Mucosa of stomach (tissue), 1 donor: ENCODE measurements around the gene RGL2.
"Not testable (repeated sequence)": the region's sequence is repeated elsewhere in the genome, so short reads cannot be mapped to it uniquely, and the experiment has no call there.

Experiments used
- H3K27me3 ChIP-seq: one replicate; pipeline ENCODE4 v1.7.0; 2013; ENCODE audit warnings: mild to moderate bottlenecking, low read length; ENCODE audit not compliant: control insufficient read depth, insufficient read depth
- H3K36me3 ChIP-seq: one replicate; pipeline ENCODE4 v1.7.0; 2013; ENCODE audit warnings: low read length; ENCODE audit not compliant: control insufficient read depth, insufficient read depth
- H3K4me1 ChIP-seq: one replicate; pipeline ENCODE4 v1.7.0; 2013; ENCODE audit warnings: mild to moderate bottlenecking, low read length; ENCODE audit not compliant: control insufficient read depth, insufficient read depth
- H3K4me3 ChIP-seq: one replicate; pipeline ENCODE4 v1.7.0; 2013; ENCODE audit warnings: low read length
- H3K9ac ChIP-seq: one replicate; pipeline ENCODE4 v1.7.0; 2013; ENCODE audit warnings: mild to moderate bottlenecking, low read length, moderate library complexity
- H3K9me3 ChIP-seq: one replicate; pipeline ENCODE4 v1.7.0; 2013; ENCODE audit warnings: mild to moderate bottlenecking, low read length, moderate library complexity; ENCODE audit not compliant: control insufficient read depth
- donor health status: Pancreatic carcinoma.

Gene RGL2

GRCh38 chr6:33288141-33288920 is 10.4 kb downstream of the RGL2 start:
- Histone ChIP-seq H3K9ac (peak overlapping the region; percentile 77), H3K9me3 (no peaks in the 10 kb centered on the region), H3K27me3 (no peaks in the 10 kb centered on the region), H3K4me1 (peaks cover 16% of the 10 kb centered on the region), H3K4me3 (peak overlapping the region; percentile 78), H3K36me3 (no peaks in the 10 kb centered on the region)

GRCh38 chr6:33286946-33287914 is 11.5 kb downstream of the RGL2 start:
- Histone ChIP-seq H3K4me3 (no peak overlapping the region), H3K4me1 (peaks cover 16% of the 10 kb centered on the region), H3K36me3 (peaks cover 4% of the 10 kb centered on the region), H3K9me3 (no peaks in the 10 kb centered on the region), H3K27me3 (no peaks in the 10 kb centered on the region), H3K9ac (no peak overlapping the region)

- not testable (repeated sequence) for H3K27me3 ChIP-seq, H3K36me3 ChIP-seq, H3K4me3 ChIP-seq, H3K9me3 ChIP-seq, H3K9ac ChIP-seq
- H3K4me1 ChIP-seq = peaks cover 14% of the 10 kb centered on the region
Observed at GRCh38 chr6:33285214-33285613, 13.5 kb downstream of the RGL2 start.

GRCh38 chr6:33280539-33280938 is 18.2 kb downstream of the RGL2 start:
- no peaks in the 10 kb centered on the region for H3K27me3 ChIP-seq
- no peak overlapping the region for H3K9ac ChIP-seq
- peaks cover 11% of the 10 kb centered on the region for H3K36me3 ChIP-seq
- H3K4me1 ChIP-seq = peaks cover 36% of the 10 kb centered on the region
- H3K9me3 ChIP-seq = no peaks in the 10 kb centered on the region
- no peak overlapping the region for H3K4me3 ChIP-seq

GRCh38 chr6:33279971-33280511 is 18.7 kb downstream of the RGL2 start:
- Histone ChIP-seq H3K27me3 (no peaks in the 10 kb centered on the region), H3K9ac (no peak overlapping the region), H3K4me1 (peaks cover 40% of the 10 kb centered on the region), H3K36me3 (peaks cover 11% of the 10 kb centered on the region), H3K9me3 (no peaks in the 10 kb centered on the region), H3K4me3 (no peak overlapping the region)

GRCh38 chr6:33279257-33279695 is 19.5 kb downstream of the RGL2 start:
- no peaks in the 10 kb centered on the region for H3K27me3 ChIP-seq
- no peak overlapping the region for H3K4me3 ChIP-seq
- no peaks in the 10 kb centered on the region for H3K9me3 ChIP-seq
- H3K36me3 ChIP-seq = peaks cover 11% of the 10 kb centered on the region
- no peak overlapping the region for H3K9ac ChIP-seq
- peaks cover 45% of the 10 kb centered on the region for H3K4me1 ChIP-seq

GRCh38 chr6:33278810-33279209 is 19.9 kb downstream of the RGL2 start:
- Histone ChIP-seq H3K9ac (peak overlapping the region; percentile 1), H3K9me3 (no peaks in the 10 kb centered on the region), H3K27me3 (no peaks in the 10 kb centered on the region), H3K36me3 (peaks cover 11% of the 10 kb centered on the region), H3K4me1 (peaks cover 49% of the 10 kb centered on the region), H3K4me3 (no peak overlapping the region)

GRCh38 chr6:33278392-33278741 is 20.4 kb downstream of the RGL2 start:
- Histone ChIP-seq H3K4me3 (no peak overlapping the region), H3K36me3 (peaks cover 11% of the 10 kb centered on the region), H3K4me1 (peaks cover 54% of the 10 kb centered on the region), H3K9ac (peak overlapping the region; percentile 88), H3K9me3 (no peaks in the 10 kb centered on the region), H3K27me3 (no peaks in the 10 kb centered on the region)

GRCh38 chr6:33277663-33278391 is 20.9 kb downstream of the RGL2 start:
- no peaks in the 10 kb centered on the region for H3K9me3 ChIP-seq
- H3K36me3 ChIP-seq = peaks cover 11% of the 10 kb centered on the region
- H3K27me3 ChIP-seq = no peaks in the 10 kb centered on the region
- peaks cover 58% of the 10 kb centered on the region for H3K4me1 ChIP-seq
- H3K9ac ChIP-seq = peak overlapping the region; percentile 88
- H3K4me3 ChIP-seq = peak overlapping the region; percentile 44

- peak within 1 kb of the TSS; percentile 88 for H3K9ac ChIP-seq
- H3K36me3 ChIP-seq = peaks cover 6% of the 10 kb centered on the region
- peaks cover 65% of the 10 kb centered on the region for H3K4me1 ChIP-seq
- H3K9me3 ChIP-seq = no peaks in the 10 kb centered on the region
- H3K4me3 ChIP-seq = peak within 1 kb of the TSS; percentile 44
- no peaks in the 10 kb centered on the region for H3K27me3 ChIP-seq
Observed at GRCh38 chr6:33276864-33277662, 21.7 kb downstream of the RGL2 start, which contains the start of gene B3GALT4. Gene B3GALT4 (plus strand): TSS chr6:33277123. CDS start chr6:33277420, 297 bp downstream.

GRCh38 chr6:33276581-33276863 is 22.2 kb downstream of the RGL2 start:
- Histone ChIP-seq H3K36me3 (peaks cover 6% of the 10 kb centered on the region), H3K4me1 (peaks cover 65% of the 10 kb centered on the region), H3K4me3 (peak overlapping the region; percentile 29)

More at GRCh38 chr6:33276581-33276863, 22.2 kb downstream of the RGL2 start:
- no peaks in the 10 kb centered on the region for H3K27me3 ChIP-seq
- peak overlapping the region; percentile 88 for H3K9ac ChIP-seq
- H3K9me3 ChIP-seq = no peaks in the 10 kb centered on the region
